ENCODE data around the gene LCN2.
A peak's percentile ranks its signal among the peaks of the same experiment; 100 is the strongest.

LCN2 gene

DNA sequence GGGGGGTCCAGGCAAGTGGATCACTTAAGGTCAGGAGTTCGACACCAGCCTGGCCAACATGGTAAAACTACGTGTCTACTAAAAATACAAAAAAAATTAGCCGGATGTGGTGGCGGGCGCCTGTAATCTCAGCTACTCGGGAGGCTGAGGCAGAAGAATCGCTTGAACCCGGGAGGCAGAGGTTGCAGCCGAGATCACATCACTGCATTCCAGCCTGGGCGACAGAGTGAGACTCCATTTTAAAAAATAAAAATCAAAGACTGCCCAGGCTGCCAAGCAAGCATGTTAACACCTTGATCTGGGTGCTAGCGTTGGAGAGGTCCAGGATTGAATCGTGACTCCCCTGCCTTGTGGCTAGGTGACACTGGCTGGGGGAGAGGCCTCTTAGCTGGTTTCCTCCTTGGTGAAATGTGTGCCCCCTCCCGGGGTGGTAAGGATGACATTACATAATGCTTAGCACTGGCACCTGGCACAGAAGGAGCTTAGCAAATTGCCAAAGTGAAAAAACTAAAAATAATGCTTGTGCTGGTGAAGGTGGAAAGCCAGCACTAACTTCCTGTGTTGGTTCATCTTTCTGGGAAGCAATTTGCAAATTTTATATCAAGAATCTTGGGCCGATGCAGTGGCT lies 44.3 kb downstream of the LCN2 start:
- no peak overlapping the region for H3K4me3 ChIP-seq (ENCODE audit: low read length)
- no peak for DNase-seq (ENCODE audit: low read depth)
- TF ChIP-seq, protein P1, sequence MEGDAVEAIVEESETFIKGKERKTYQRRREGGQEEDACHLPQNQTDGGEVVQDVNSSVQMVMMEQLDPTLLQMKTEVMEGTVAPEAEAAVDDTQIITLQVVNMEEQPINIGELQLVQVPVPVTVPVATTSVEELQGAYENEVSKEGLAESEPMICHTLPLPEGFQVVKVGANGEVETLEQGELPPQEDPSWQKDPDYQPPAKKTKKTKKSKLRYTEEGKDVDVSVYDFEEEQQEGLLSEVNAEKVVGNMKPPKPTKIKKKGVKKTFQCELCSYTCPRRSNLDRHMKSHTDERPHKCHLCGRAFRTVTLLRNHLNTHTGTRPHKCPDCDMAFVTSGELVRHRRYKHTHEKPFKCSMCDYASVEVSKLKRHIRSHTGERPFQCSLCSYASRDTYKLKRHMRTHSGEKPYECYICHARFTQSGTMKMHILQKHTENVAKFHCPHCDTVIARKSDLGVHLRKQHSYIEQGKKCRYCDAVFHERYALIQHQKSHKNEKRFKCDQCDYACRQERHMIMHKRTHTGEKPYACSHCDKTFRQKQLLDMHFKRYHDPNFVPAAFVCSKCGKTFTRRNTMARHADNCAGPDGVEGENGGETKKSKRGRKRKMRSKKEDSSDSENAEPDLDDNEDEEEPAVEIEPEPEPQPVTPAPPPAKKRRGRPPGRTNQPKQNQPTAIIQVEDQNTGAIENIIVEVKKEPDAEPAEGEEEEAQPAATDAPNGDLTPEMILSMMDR (conservative IDR thresholded peaks at IDR 0.05; ENCODE audit: low read length), result no peak

DNA sequence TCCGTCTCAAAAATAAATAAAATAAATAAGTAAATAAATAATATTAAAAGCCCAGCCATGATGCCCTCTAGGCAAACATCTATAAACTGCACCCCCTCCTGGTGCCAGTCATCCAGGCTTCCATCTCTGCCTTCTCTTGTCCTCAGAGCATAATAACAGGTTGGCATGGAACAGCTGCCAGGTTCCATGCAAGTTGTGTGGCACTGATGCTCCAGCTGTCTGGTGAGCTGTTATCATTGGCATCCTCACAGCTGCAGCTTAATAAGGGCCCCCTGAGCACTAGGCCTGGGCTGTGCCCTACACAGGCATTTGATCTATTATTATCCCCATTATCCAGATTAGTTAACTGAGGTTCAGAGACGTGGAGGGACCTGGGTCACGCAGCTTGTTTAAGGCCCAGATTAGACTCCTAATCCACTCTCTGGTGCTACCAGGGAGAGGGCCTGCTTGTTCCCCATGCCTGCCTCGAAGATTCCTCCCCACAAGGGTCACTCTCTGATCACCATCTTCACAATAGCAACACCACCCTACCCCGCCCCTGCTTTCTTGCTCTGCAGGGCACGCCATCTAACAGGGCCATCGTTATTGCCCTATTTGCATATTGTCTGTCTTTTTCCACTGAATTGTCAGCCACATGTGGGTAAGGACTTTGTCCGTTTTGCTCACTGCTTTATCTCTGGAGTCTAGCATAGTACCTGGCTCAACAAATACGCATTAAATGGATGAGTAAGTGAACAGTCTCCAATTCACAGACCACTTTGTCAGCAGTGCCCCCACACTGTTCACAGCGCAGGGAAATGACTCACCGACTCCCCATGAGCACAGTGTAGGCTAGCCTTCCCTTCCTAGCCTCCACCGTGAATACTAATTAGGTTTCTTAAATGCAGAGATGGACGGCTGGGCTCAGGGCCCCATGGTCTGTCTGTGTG lies 52.5 kb downstream of the LCN2 start:
- no peak overlapping the region for H3K4me3 ChIP-seq (ENCODE audit: low read length)
- DNase-seq (ENCODE audit: low read depth), result no peak
- TF ChIP-seq, protein P1 (conservative IDR thresholded peaks at IDR 0.05; ENCODE audit: low read length), result no peak

DNA sequence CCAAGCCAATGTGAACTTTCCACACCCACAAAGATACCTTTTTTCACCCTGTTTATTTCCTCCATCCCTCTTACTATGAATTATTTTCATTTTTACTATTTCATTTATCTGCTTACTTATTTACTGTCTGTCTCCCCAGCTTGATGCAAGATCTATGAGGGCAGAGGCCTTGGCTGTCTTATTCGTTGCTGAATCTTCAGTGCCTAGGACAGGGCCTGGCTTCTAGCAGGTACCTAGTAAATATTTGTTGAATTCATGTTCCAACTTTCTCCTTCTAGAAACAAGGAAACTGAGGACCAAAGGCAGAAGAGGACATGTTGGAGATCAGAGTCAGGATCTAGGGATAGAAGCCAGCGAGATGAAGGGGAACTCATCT lies 53.4 kb downstream of the LCN2 start:
- TF ChIP-seq, protein P1 (conservative IDR thresholded peaks at IDR 0.05; ENCODE audit: low read length), result no peak
- DNase-seq (ENCODE audit: low read depth), result no peak
- H3K4me3 ChIP-seq (ENCODE audit: low read length), result peak overlapping the region; percentile 38
